ENCODE measurements around the gene CDC42BPA. TPM values are rescaled to one million over a fixed set of nuclear protein-coding genes. Genes with fewer than 3 reads are reported as not detected.

CDC42BPA gene
- total RNA-seq, 2 donors from 2014 or later, result 30.0 to 34.3 TPM

- 97% methylated on average over 4 of the region's 4 CpGs; no CpG with 5 or more reads in 1 of the 2 experiments for WGBS, 2 experiments (ENCODE audit: insufficient coverage in 1 of 2, insufficient read length in 1 of 2)
- Mint-ChIP-seq H3K4me1 (no peaks in the 10 kb centered on the region), H3K27ac (no peak overlapping the region), H3K36me3 (ENCODE audit: low read depth) (peaks cover 3% of the 10 kb centered on the region), H3K4me3 (no peak overlapping the region), H3K27me3 (ENCODE audit: insufficient read depth) (no peaks in the 10 kb centered on the region), H3K9me3 (no peaks in the 10 kb centered on the region)
- Histone ChIP-seq H3K27me3 (ENCODE audit: control insufficient read depth, insufficient read depth, low read length, poor library complexity, severe bottlenecking) (no peaks in the 10 kb centered on the region), H3K4me3 (ENCODE audit: low read length) (no peak overlapping the region), H3K9me3 (ENCODE audit: control insufficient read depth, low read length) (no peaks in the 10 kb centered on the region), H3K36me3 (ENCODE audit: control insufficient read depth, insufficient read depth, low read length) (peaks cover 19% of the 10 kb centered on the region), H3K4me1 (ENCODE audit: control insufficient read depth, insufficient read depth, low read length) (no peaks in the 10 kb centered on the region), H3K9ac (ENCODE audit: extremely low read depth, low read length, poor library complexity, severe bottlenecking) (no peak overlapping the region), H3K27ac (ENCODE audit: low read depth, low read length) (no peak overlapping the region)
- TF ChIP-seq CTCF (conservative IDR thresholded peaks at IDR 0.05), result no peak
- DNase-seq, result no peak
These were observed 244.5 kb downstream of the CDC42BPA start for GRCh38 chr1:227073786-227074185.

- Mint-ChIP-seq H3K9me3 (no peaks in the 10 kb centered on the region), H3K4me1 (no peaks in the 10 kb centered on the region), H3K4me3 (no peak overlapping the region), H3K27me3 (ENCODE audit: insufficient read depth) (no peaks in the 10 kb centered on the region), H3K36me3 (ENCODE audit: low read depth) (peaks cover 3% of the 10 kb centered on the region), H3K27ac (no peak overlapping the region)
- Histone ChIP-seq H3K36me3 (ENCODE audit: control insufficient read depth, insufficient read depth, low read length) (peaks cover 20% of the 10 kb centered on the region), H3K4me3 (ENCODE audit: low read length) (no peak overlapping the region), H3K9me3 (ENCODE audit: control insufficient read depth, low read length) (no peaks in the 10 kb centered on the region), H3K27me3 (ENCODE audit: control insufficient read depth, insufficient read depth, low read length, poor library complexity, severe bottlenecking) (no peaks in the 10 kb centered on the region), H3K4me1 (ENCODE audit: control insufficient read depth, insufficient read depth, low read length) (no peaks in the 10 kb centered on the region), H3K27ac (ENCODE audit: low read depth, low read length) (no peak overlapping the region), H3K9ac (ENCODE audit: extremely low read depth, low read length, poor library complexity, severe bottlenecking) (no peak overlapping the region)
- 86% methylated on average over 2 of the region's 2 CpGs; no CpG with 5 or more reads in 1 of the 2 experiments for WGBS, 2 experiments (ENCODE audit: insufficient coverage in 1 of 2, insufficient read length in 1 of 2)
- no peak for DNase-seq
- no peak for TF ChIP-seq CTCF (conservative IDR thresholded peaks at IDR 0.05)
These were observed 245.3 kb downstream of the CDC42BPA start for GRCh38 chr1:227072991-227073390.

- H3K27me3 Mint-ChIP-seq (ENCODE audit: insufficient read depth), result no peaks in the 10 kb centered on the region
- peaks cover 3% of the 10 kb centered on the region for H3K36me3 Mint-ChIP-seq (ENCODE audit: low read depth)
- no peaks in the 10 kb centered on the region for H3K4me1 Mint-ChIP-seq
- no peak overlapping the region for H3K9ac ChIP-seq (ENCODE audit: extremely low read depth, low read length, poor library complexity, severe bottlenecking)
- 89% methylated on average over 4 of the region's 4 CpGs; no CpG with 5 or more reads in 1 of the 2 experiments for WGBS, 2 experiments (ENCODE audit: insufficient coverage in 1 of 2, insufficient read length in 1 of 2)
- H3K9me3 ChIP-seq (ENCODE audit: control insufficient read depth, low read length), result no peaks in the 10 kb centered on the region
- DNase-seq, result no peak
- peaks cover 20% of the 10 kb centered on the region for H3K36me3 ChIP-seq (ENCODE audit: control insufficient read depth, insufficient read depth, low read length)
- no peak overlapping the region for H3K4me3 ChIP-seq (ENCODE audit: low read length)
- H3K27ac Mint-ChIP-seq, result no peak overlapping the region
- no peaks in the 10 kb centered on the region for H3K4me1 ChIP-seq (ENCODE audit: control insufficient read depth, insufficient read depth, low read length)
- no peaks in the 10 kb centered on the region for H3K27me3 ChIP-seq (ENCODE audit: control insufficient read depth, insufficient read depth, low read length, poor library complexity, severe bottlenecking)
- no peak overlapping the region for H3K27ac ChIP-seq (ENCODE audit: low read depth, low read length)
- no peak for TF ChIP-seq CTCF (conservative IDR thresholded peaks at IDR 0.05)
- H3K4me3 Mint-ChIP-seq, result no peak overlapping the region
- H3K9me3 Mint-ChIP-seq, result no peaks in the 10 kb centered on the region
These were observed 246.3 kb downstream of the CDC42BPA start for GRCh38 chr1:227071895-227072587.
